Natural killer cell (primary cell): ENCODE data around the gene CALD1. TPM values are rescaled to one million over a fixed set of nuclear protein-coding genes. Genes with fewer than 3 reads are reported as not detected.
A peak's percentile ranks its signal among the peaks of the same experiment; 100 is the strongest.

ENCODE experiments used
- ATAC-seq, 3 donors: fragments of 150-1000 bp in 2 of 3; fragments of 200-7000 bp in 1 of 3; cut with Tn5 transposase; 1 replicate in 1 of 3; 2 replicates in 2 of 3; pipeline ENCODE4 v1.10.0; 2021; ENCODE audit warnings: mild to moderate bottlenecking in 2 of 3, moderate library complexity in 2 of 3
- DNase-seq, 2 donors: peaks; one replicate each; pipeline versions ENCODE4 v3.0.0 to v3.0.0-alpha.2; 2013 to 2021; ENCODE audit warnings: mixed read lengths in 1 of 2
- H3K27ac ChIP-seq: one replicate; pipeline ENCODE4 v1.5.1; 2013; ENCODE audit warnings: mild to moderate bottlenecking, low read length
- H3K27me3 ChIP-seq: one replicate; pipeline ENCODE4 v1.6.1; 2013; ENCODE audit warnings: low read length; ENCODE audit not compliant: control insufficient read depth, insufficient read depth
- H3K36me3 ChIP-seq: one replicate; pipeline ENCODE4 v1.6.1; 2013; ENCODE audit warnings: low read length; ENCODE audit not compliant: control insufficient read depth, insufficient read depth
- H3K4me1 ChIP-seq: one replicate; pipeline ENCODE4 v1.6.1; 2013; ENCODE audit warnings: low read length; ENCODE audit not compliant: control insufficient read depth, insufficient read depth
- H3K4me3 ChIP-seq: one replicate; pipeline ENCODE4 v1.5.1; 2013; ENCODE audit warnings: low read length
- H3K9me3 ChIP-seq: one replicate; pipeline ENCODE4 v1.6.1; 2013; ENCODE audit warnings: low read length; ENCODE audit not compliant: control insufficient read depth, insufficient read depth
- H3K27ac Mint-ChIP-seq, 2 donors: one replicate each; pipeline ENCODE4 v1.8.0; 2022; ENCODE audit warnings: mild to moderate bottlenecking in 2 of 2, mixed read lengths in 2 of 2, moderate library complexity in 1 of 2
- H3K27me3 Mint-ChIP-seq, 2 donors: one replicate each; pipeline ENCODE4 v1.8.0; 2022; ENCODE audit warnings: low read depth in 2 of 2, mixed read lengths in 2 of 2
- H3K36me3 Mint-ChIP-seq: one replicate; pipeline ENCODE4 v1.8.0; 2022; ENCODE audit warnings: mixed read lengths
- H3K4me1 Mint-ChIP-seq, 2 donors: one replicate each; pipeline ENCODE4 v1.8.0; 2022; ENCODE audit warnings: mixed read lengths in 2 of 2
- H3K4me3 Mint-ChIP-seq: one replicate; pipeline ENCODE4 v1.8.0; 2022; ENCODE audit warnings: mild to moderate bottlenecking, moderate library complexity, mixed read lengths
- H3K9me3 Mint-ChIP-seq, 2 donors: one replicate each; pipeline ENCODE4 v1.8.0; 2022; ENCODE audit warnings: mixed read lengths in 2 of 2
- WGBS: methylation state at CpG from one replicate; pipeline ENCODE4 v1.1.7; 2013; ENCODE audit warnings: missing lambda C conversion rate; ENCODE audit not compliant: insufficient coverage; 5-methylcytosine and 5-hydroxymethylcytosine counted together
- intact Hi-C: fragments of 100-400 bp; cut with micrococcal nuclease; formaldehyde crosslinking; loops from one replicate; pipeline ENCODE4 v1.14.2; 2022
- total RNA-seq, 4 donors: library from RNA; stranded (reverse); fragments of 120-200 nt in 1 of 4; gene quantifications; one replicate each; pipeline versions ENCODE4 v1.2.3 to v1.2.4, GENCODE V29; 2013 to 2022
- TF ChIP-seq, protein P1 (sequence below): fragments of 200-600 bp; IDR thresholded peaks from one replicate; pipeline ENCODE4 v1.8.0; 2022; ENCODE audit warnings: antibody characterized with exemption

The CALD1 gene
- total RNA-seq, 3 donors from 2014 or later (not counting 1 experiment from before 2014, with no cell fraction given): 0.14 to 2.5 (median 1.0) TPM

DNA sequence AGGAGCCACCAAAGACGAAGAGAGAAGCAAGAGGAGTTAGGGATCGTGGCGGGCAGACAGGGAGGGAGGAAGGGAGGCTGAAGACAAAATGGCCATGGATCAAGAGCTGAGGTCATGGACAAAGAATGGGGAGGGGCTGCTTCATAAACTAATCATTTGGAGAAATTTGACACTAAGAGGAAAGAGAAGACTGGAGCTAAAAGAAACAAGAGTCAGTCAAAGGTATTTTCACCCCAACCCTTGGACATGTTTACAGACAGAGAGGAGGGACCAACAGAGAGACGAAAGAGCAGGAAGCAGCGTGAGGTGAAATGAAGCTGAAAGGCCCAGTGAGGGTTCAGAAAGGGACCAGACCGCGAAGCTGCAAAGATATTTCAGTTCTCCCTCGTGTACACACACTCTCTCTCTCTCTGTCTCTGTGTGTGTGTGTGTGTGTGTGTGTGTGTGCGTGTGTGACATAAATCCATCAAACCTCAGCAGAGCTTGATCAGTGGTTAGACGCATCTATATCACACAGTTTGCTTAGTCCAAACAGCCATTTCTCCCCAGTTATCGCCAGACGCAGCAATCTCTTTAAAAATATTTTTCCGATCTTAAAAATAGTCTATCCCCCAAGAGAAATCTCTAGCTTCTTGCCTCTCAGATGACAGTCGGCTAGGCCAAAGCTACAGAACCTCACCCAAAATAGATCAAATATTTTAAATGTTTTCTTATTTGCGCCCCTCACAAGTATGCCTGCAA, 12.5 kb upstream of the CALD1 start:
- H3K4me1 Mint-ChIP-seq: no peaks in the 10 kb centered on the region
- 72% methylated on average over 11 of the region's 15 CpGs for WGBS
- Histone ChIP-seq H3K36me3 (no peaks in the 10 kb centered on the region), H3K4me3 (no peak overlapping the region), H3K9me3 (no peaks in the 10 kb centered on the region), H3K27me3 (no peaks in the 10 kb centered on the region), H3K4me1 (no peaks in the 10 kb centered on the region), H3K27ac (peak overlapping the region; percentile 9)
- no peaks in the 10 kb centered on the region for H3K36me3 Mint-ChIP-seq
- ATAC-seq (no peak), DNase-seq (no peak)
- H3K27me3 Mint-ChIP-seq: peaks cover 9 to 13% of the 10 kb centered on the region in 2 donors
- intact Hi-C loops: no loop called here
- no peak overlapping the region for H3K4me3 Mint-ChIP-seq
- H3K9me3 Mint-ChIP-seq: no peaks in the 10 kb centered on the region
- H3K27ac Mint-ChIP-seq: no peak overlapping the region
- TF ChIP-seq, protein P1, sequence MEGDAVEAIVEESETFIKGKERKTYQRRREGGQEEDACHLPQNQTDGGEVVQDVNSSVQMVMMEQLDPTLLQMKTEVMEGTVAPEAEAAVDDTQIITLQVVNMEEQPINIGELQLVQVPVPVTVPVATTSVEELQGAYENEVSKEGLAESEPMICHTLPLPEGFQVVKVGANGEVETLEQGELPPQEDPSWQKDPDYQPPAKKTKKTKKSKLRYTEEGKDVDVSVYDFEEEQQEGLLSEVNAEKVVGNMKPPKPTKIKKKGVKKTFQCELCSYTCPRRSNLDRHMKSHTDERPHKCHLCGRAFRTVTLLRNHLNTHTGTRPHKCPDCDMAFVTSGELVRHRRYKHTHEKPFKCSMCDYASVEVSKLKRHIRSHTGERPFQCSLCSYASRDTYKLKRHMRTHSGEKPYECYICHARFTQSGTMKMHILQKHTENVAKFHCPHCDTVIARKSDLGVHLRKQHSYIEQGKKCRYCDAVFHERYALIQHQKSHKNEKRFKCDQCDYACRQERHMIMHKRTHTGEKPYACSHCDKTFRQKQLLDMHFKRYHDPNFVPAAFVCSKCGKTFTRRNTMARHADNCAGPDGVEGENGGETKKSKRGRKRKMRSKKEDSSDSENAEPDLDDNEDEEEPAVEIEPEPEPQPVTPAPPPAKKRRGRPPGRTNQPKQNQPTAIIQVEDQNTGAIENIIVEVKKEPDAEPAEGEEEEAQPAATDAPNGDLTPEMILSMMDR: no peak

DNA sequence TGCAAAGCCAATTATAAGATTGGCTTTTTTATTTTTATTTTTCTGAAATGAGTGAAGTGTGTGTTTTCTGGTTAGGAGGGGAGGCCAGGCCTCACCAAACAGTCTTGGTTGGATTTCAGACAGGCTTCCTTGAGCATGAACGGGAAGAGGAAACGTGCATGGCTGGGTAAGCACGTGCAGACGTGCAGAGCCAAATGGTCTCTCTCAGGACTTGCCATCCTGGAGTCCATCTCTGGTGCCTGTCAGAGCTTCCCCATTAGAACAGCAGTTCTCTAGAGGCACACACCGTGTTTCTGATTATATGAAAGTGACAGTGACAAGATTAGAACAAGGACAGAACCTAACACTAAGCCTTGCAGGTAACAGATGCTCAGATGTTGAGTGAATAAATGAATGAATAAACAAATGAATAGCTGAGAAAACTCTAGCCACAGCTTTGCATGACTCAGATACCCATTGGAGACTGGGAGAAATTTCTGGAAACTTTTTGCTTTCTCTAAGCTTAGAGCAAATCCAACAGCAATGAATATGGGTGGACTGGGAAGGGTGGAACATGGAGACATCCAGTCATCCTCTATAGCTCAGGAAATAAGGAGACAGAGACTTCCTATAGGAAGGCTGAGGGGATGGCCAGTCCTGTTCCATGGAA, 11.8 kb upstream of the CALD1 start:
- Histone ChIP-seq H3K4me3 (no peak overlapping the region), H3K27ac (no peak overlapping the region), H3K27me3 (no peaks in the 10 kb centered on the region), H3K9me3 (no peaks in the 10 kb centered on the region), H3K4me1 (no peaks in the 10 kb centered on the region), H3K36me3 (no peaks in the 10 kb centered on the region)
- ATAC-seq: no peak
- WGBS: 57% methylated on average over 5 of the region's 5 CpGs
- TF ChIP-seq, protein P1: no peak
- Mint-ChIP-seq H3K4me1 (no peaks in the 10 kb centered on the region), H3K27ac (no peak overlapping the region), H3K36me3 (no peaks in the 10 kb centered on the region), H3K4me3 (no peak overlapping the region), H3K27me3 (peaks cover 7 to 9% of the 10 kb centered on the region in 2 donors), H3K9me3 (no peaks in the 10 kb centered on the region)
- DNase-seq: no peak
- intact Hi-C loops: no loop called here

DNA sequence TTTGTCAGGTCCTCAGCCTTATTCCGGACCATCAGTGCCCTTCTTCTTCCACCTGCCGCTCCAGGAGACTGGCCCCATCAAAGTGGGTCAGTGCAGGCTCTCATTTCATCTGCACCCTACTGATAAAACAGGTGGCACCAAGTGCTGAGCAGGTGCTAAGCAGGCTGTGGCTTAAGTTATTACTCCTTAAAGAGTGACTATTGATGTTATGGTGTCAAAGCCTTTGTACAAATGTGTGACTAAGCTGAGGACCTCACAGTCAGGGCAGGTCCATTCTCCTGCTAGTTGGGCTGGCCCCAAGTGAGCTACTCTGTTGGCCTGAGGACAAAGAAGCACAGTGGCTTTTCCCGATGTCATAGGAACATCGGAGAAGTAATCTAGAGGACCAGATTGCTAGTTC, 11.2 kb upstream of the CALD1 start:
- Histone ChIP-seq H3K9me3 (no peaks in the 10 kb centered on the region), H3K4me1 (no peaks in the 10 kb centered on the region), H3K4me3 (no peak overlapping the region), H3K27me3 (no peaks in the 10 kb centered on the region), H3K27ac (no peak overlapping the region), H3K36me3 (no peaks in the 10 kb centered on the region)
- Mint-ChIP-seq H3K27me3 (peaks cover 1 to 9% of the 10 kb centered on the region in 2 donors), H3K4me3 (no peak overlapping the region), H3K36me3 (no peaks in the 10 kb centered on the region), H3K4me1 (no peaks in the 10 kb centered on the region), H3K9me3 (no peaks in the 10 kb centered on the region), H3K27ac (no peak overlapping the region)
- TF ChIP-seq, protein P1: no peak
- WGBS: 89% methylated on average over 2 of the region's 4 CpGs
- ATAC-seq: no peak
- DNase-seq: no peak
- intact Hi-C loops: no loop called here
